SK-N-SH treated with all-trans-retinoic acid at 6 μM for 48 hours (cell line): Measurements from ENCODE around the gene TEKT2.

Source experiments
- ARNTL ChIP-seq: fragments of 450-650 bp; formaldehyde crosslinking; IDR thresholded peaks from 2 replicates; pipeline ENCODE4 v1.5.0; 2020; ENCODE audit warnings: low read depth, mild to moderate bottlenecking, moderate library complexity, borderline replicate concordance
- ESRRG ChIP-seq: fragments of 250-450 bp; sonication (Bioruptor Pico); IDR thresholded peaks from 2 replicates; pipeline ENCODE4 v1.6.1; 2021; ENCODE audit warnings: mild to moderate bottlenecking
- ISL1 ChIP-seq: fragments of 250-450 bp; sonication (Bioruptor Pico); IDR thresholded peaks from 2 replicates; pipeline ENCODE4 v2.1.2; 2022; ENCODE audit warnings: mild to moderate bottlenecking, moderate library complexity
- POU6F1 ChIP-seq: fragments of 250-450 bp; sonication (Bioruptor Pico); IDR thresholded peaks from 2 replicates; pipeline ENCODE4 v1.8.0; 2021; ENCODE audit warnings: low read depth, mild to moderate bottlenecking, moderate library complexity, borderline replicate concordance
- RARB ChIP-seq: fragments of 250-450 bp; sonication (Bioruptor Pico); IDR thresholded peaks from 2 replicates; pipeline ENCODE4 v1.8.0; 2021; ENCODE audit warnings: mild to moderate bottlenecking, moderate library complexity
- TOX ChIP-seq: fragments of 250-450 bp; sonication (Bioruptor Pico); IDR thresholded peaks from 2 replicates; pipeline ENCODE4 v1.8.0; 2021; ENCODE audit warnings: mild to moderate bottlenecking, moderate library complexity, borderline replicate concordance
- ZC3H10 ChIP-seq: fragments of 250-450 bp; sonication (Bioruptor Pico); IDR thresholded peaks from 2 replicates; pipeline ENCODE4 v1.5.1; 2021; ENCODE audit warnings: mild to moderate bottlenecking, moderate library complexity
- ZFP3 ChIP-seq: fragments of 250-450 bp; sonication (Bioruptor Pico); IDR thresholded peaks from 2 replicates; pipeline ENCODE4 v1.5.0; 2020; ENCODE audit warnings: mild to moderate bottlenecking, moderate library complexity
- ZFP30 ChIP-seq: fragments of 450-650 bp; formaldehyde crosslinking; IDR thresholded peaks from 2 replicates; pipeline ENCODE4 v1.5.0; 2022; ENCODE audit warnings: mild to moderate bottlenecking, moderate library complexity
- ZNF565 ChIP-seq: fragments of 450-650 bp; formaldehyde crosslinking; conservative IDR thresholded peaks from 2 replicates; pipeline ENCODE4 v1.5.0; 2020; ENCODE audit warnings: low read depth, mild to moderate bottlenecking, moderate library complexity
- ZNF70 ChIP-seq: fragments of 450-650 bp; formaldehyde crosslinking; IDR thresholded peaks from 2 replicates; pipeline ENCODE4 v1.5.0; 2020; ENCODE audit warnings: mild to moderate bottlenecking, moderate library complexity
- TF ChIP-seq, protein P1 (sequence below): fragments of 250-450 bp; sonication (Bioruptor Pico); IDR thresholded peaks from 2 replicates; pipeline ENCODE4 v1.8.0; 2020; ENCODE audit warnings: mild to moderate bottlenecking, moderate library complexity, borderline replicate concordance
- TF ChIP-seq, protein P2 (sequence below): fragments of 250-450 bp; sonication (Bioruptor Pico); IDR thresholded peaks from 2 replicates; pipeline ENCODE4 v1.5.0; 2020; ENCODE audit warnings: mild to moderate bottlenecking, moderate library complexity
- TF ChIP-seq, protein P3 (sequence below): fragments of 250-450 bp; sonication (Bioruptor Pico); IDR thresholded peaks from 2 replicates; pipeline ENCODE4 v1.5.1; 2020; ENCODE audit warnings: low read depth, mild to moderate bottlenecking, moderate library complexity

- TF ChIP-seq, protein P1, sequence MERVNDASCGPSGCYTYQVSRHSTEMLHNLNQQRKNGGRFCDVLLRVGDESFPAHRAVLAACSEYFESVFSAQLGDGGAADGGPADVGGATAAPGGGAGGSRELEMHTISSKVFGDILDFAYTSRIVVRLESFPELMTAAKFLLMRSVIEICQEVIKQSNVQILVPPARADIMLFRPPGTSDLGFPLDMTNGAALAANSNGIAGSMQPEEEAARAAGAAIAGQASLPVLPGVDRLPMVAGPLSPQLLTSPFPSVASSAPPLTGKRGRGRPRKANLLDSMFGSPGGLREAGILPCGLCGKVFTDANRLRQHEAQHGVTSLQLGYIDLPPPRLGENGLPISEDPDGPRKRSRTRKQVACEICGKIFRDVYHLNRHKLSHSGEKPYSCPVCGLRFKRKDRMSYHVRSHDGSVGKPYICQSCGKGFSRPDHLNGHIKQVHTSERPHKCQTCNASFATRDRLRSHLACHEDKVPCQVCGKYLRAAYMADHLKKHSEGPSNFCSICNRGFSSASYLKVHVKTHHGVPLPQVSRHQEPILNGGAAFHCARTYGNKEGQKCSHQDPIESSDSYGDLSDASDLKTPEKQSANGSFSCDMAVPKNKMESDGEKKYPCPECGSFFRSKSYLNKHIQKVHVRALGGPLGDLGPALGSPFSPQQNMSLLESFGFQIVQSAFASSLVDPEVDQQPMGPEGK, result no peak
- TF ChIP-seq ZC3H10 (CRISPR knock-in tag), result no peak
- TF ChIP-seq TOX (CRISPR knock-in tag), result no peak
- no peak for TF ChIP-seq POU6F1
- TF ChIP-seq, protein P2, sequence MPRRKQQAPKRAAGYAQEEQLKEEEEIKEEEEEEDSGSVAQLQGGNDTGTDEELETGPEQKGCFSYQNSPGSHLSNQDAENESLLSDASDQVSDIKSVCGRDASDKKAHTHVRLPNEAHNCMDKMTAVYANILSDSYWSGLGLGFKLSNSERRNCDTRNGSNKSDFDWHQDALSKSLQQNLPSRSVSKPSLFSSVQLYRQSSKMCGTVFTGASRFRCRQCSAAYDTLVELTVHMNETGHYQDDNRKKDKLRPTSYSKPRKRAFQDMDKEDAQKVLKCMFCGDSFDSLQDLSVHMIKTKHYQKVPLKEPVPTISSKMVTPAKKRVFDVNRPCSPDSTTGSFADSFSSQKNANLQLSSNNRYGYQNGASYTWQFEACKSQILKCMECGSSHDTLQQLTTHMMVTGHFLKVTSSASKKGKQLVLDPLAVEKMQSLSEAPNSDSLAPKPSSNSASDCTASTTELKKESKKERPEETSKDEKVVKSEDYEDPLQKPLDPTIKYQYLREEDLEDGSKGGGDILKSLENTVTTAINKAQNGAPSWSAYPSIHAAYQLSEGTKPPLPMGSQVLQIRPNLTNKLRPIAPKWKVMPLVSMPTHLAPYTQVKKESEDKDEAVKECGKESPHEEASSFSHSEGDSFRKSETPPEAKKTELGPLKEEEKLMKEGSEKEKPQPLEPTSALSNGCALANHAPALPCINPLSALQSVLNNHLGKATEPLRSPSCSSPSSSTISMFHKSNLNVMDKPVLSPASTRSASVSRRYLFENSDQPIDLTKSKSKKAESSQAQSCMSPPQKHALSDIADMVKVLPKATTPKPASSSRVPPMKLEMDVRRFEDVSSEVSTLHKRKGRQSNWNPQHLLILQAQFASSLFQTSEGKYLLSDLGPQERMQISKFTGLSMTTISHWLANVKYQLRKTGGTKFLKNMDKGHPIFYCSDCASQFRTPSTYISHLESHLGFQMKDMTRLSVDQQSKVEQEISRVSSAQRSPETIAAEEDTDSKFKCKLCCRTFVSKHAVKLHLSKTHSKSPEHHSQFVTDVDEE (CRISPR knock-in tag), result no peak
- TF ChIP-seq ESRRG (CRISPR knock-in tag), result no peak
- TF ChIP-seq ZNF565 (CRISPR knock-in tag), result no peak
- TF ChIP-seq ISL1 (CRISPR knock-in tag), result no peak
- TF ChIP-seq RARB (CRISPR knock-in tag), result no peak
- no peak for TF ChIP-seq ZFP3 (CRISPR knock-in tag)
- TF ChIP-seq, protein P3, sequence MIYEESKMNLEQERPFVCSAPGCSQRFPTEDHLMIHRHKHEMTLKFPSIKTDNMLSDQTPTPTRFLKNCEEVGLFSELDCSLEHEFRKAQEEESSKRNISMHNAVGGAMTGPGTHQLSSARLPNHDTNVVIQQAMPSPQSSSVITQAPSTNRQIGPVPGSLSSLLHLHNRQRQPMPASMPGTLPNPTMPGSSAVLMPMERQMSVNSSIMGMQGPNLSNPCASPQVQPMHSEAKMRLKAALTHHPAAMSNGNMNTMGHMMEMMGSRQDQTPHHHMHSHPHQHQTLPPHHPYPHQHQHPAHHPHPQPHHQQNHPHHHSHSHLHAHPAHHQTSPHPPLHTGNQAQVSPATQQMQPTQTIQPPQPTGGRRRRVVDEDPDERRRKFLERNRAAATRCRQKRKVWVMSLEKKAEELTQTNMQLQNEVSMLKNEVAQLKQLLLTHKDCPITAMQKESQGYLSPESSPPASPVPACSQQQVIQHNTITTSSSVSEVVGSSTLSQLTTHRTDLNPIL, result no peak
- TF ChIP-seq ARNTL, result no peak
- TF ChIP-seq ZNF70 (CRISPR knock-in tag), result no peak
- TF ChIP-seq ZFP30 (CRISPR knock-in tag), result no peak
These were observed 51.9 kb downstream of the TEKT2 start for GRCh38 chr1:36135796-36136195.
